CD14-positive monocyte (primary cell): ENCODE data around the gene VTN. TPM values are rescaled to one million over a fixed set of nuclear protein-coding genes. Genes with fewer than 3 reads are reported as not detected.

Source experiments
- DNase-seq, 3 donors: peaks; one replicate each; pipeline ENCODE4 v3.0.0-alpha.2; 2011 to 2022
- H2AFZ ChIP-seq: 2 replicates; pipeline ENCODE4 v1.6.0; 2012; ENCODE audit warnings: mild to moderate bottlenecking, low read depth, low read length, inconsistent platforms; ENCODE audit not compliant: insufficient read depth, poor library complexity, severe bottlenecking
- H3K27ac ChIP-seq, 2 donors: 1 replicate in 1 of 2; 2 replicates in 1 of 2; pipeline ENCODE4 v1.5.1; 2012 to 2013; ENCODE audit warnings: low read length in 2 of 2, control low read depth in 1 of 2, inconsistent platforms in 1 of 2, low read depth in 1 of 2, mild to moderate bottlenecking in 1 of 2
- H3K27me3 ChIP-seq, 2 donors: one replicate each; pipeline versions ENCODE4 v1.6.0 to v1.6.1; 2011 to 2013; ENCODE audit warnings: low read length in 2 of 2; ENCODE audit not compliant: control insufficient read depth in 2 of 2, insufficient read depth in 2 of 2
- H3K36me3 ChIP-seq, 2 donors: replicated peaks in 1 of 2; 1 replicate in 1 of 2; 2 replicates in 1 of 2; pipeline versions ENCODE4 v1.5.1 to v1.6.1; 2012 to 2013; ENCODE audit warnings: low read length in 2 of 2, control low read depth in 1 of 2, inconsistent platforms in 1 of 2, mild to moderate bottlenecking in 1 of 2; ENCODE audit not compliant: insufficient read depth in 2 of 2, control insufficient read depth in 1 of 2
- H3K4me1 ChIP-seq, 2 donors: 1 replicate in 1 of 2; 2 replicates in 1 of 2; pipeline versions ENCODE4 v1.5.1 to v1.6.1; 2012 to 2013; ENCODE audit warnings: low read length in 2 of 2, control low read depth in 1 of 2, inconsistent platforms in 1 of 2, mild to moderate bottlenecking in 1 of 2, moderate library complexity in 1 of 2; ENCODE audit not compliant: insufficient read depth in 2 of 2, control insufficient read depth in 1 of 2
- H3K4me2 ChIP-seq: replicated peaks from 2 replicates; pipeline ENCODE3; 2012; ENCODE audit warnings: low read length, moderate library complexity, mild to moderate bottlenecking; ENCODE audit not compliant: poor library complexity, severe bottlenecking; ENCODE audit errors: extremely low read depth
- H3K4me3 ChIP-seq, 3 experiments: fragments of 200-600 bp in 1 of 3; sonication (generic) in 1 of 3; replicated peaks in 1 of 3; 1 replicate in 2 of 3; 2 replicates in 1 of 3; pipeline ENCODE4 v1.5.1; 2011 to 2013; ENCODE audit warnings: low read length in 3 of 3, mild to moderate bottlenecking in 3 of 3, control low read depth in 2 of 3, low read depth in 2 of 3, inconsistent platforms in 1 of 3, moderate library complexity in 1 of 3
- H3K79me2 ChIP-seq: 2 replicates; pipeline ENCODE4 v1.6.0; 2012; ENCODE audit warnings: mild to moderate bottlenecking, control low read depth, inconsistent platforms, low read length, moderate library complexity; ENCODE audit not compliant: insufficient read depth
- H3K9ac ChIP-seq: 2 replicates; pipeline ENCODE4 v1.6.0; 2017; ENCODE audit warnings: low read length, mild to moderate bottlenecking; ENCODE audit not compliant: insufficient read depth, poor library complexity, severe bottlenecking
- H3K9me3 ChIP-seq, 2 donors: replicated peaks in 1 of 2; 1 replicate in 1 of 2; 2 replicates in 1 of 2; pipeline versions ENCODE4 v1.5.1 to v1.6.1; 2012 to 2013; ENCODE audit warnings: low read length in 2 of 2, control low read depth in 1 of 2; ENCODE audit not compliant: control insufficient read depth in 1 of 2, insufficient read depth in 1 of 2
- H4K20me1 ChIP-seq: 2 replicates; pipeline ENCODE4 v1.6.0; 2012; ENCODE audit warnings: mild to moderate bottlenecking, low read length, control low read depth, moderate library complexity; ENCODE audit not compliant: insufficient read depth
- H3K27ac Mint-ChIP-seq, 7 donors: one replicate each; pipeline ENCODE4 v1.8.0; 2020; ENCODE audit warnings: mild to moderate bottlenecking in 7 of 7, mixed read lengths in 7 of 7, moderate library complexity in 6 of 7, inconsistent platforms in 2 of 7
- H3K27me3 Mint-ChIP-seq, 3 donors: one replicate each; pipeline ENCODE4 v1.8.0; 2021 to 2022; ENCODE audit warnings: low read depth in 3 of 3, mild to moderate bottlenecking in 3 of 3, mixed read lengths in 3 of 3, moderate library complexity in 3 of 3, inconsistent platforms in 1 of 3
- H3K36me3 Mint-ChIP-seq, 2 donors: one replicate each; pipeline ENCODE4 v1.8.0; 2020; ENCODE audit warnings: mixed read lengths in 2 of 2, inconsistent platforms in 1 of 2, mild to moderate bottlenecking in 1 of 2
- H3K4me1 Mint-ChIP-seq: one replicate; pipeline ENCODE4 v1.8.0; 2020; ENCODE audit warnings: mild to moderate bottlenecking, mixed read lengths
- H3K4me3 Mint-ChIP-seq, 2 donors: one replicate each; pipeline ENCODE4 v1.8.0; 2020; ENCODE audit warnings: mild to moderate bottlenecking in 2 of 2, mixed read lengths in 2 of 2, moderate library complexity in 1 of 2
- H3K9me3 Mint-ChIP-seq, 7 donors: one replicate each; pipeline ENCODE4 v1.8.0; 2020 to 2022; ENCODE audit warnings: mixed read lengths in 7 of 7, mild to moderate bottlenecking in 6 of 7, moderate library complexity in 6 of 7, inconsistent platforms in 2 of 7
- WGBS: methylation state at CpG from one replicate; pipeline ENCODE4 v1.1.5; 2013; ENCODE audit warnings: missing lambda C conversion rate; ENCODE audit not compliant: insufficient coverage; 5-methylcytosine and 5-hydroxymethylcytosine counted together
- intact Hi-C, 2 donors: fragments of 100-400 bp; cut with micrococcal nuclease; formaldehyde crosslinking; loops; one replicate each; pipeline versions ENCODE4 v1.15.0 to v1.15.1; 2023
- polyA plus RNA-seq, 3 donors: library from polyadenylated mRNA; depleted of rRNA in 1 of 3; unstranded in 2 of 3; stranded (reverse) in 1 of 3; fragments of 300-500 nt in 2 of 3; fragments of >200 nt in 1 of 3; fragmentation: Illumina TruSeq in 2 of 3; gene quantifications; 1 replicate in 2 of 3; 2 replicates in 1 of 3; pipeline ENCODE4 v1.2.3, GENCODE V29; 2012 to 2021
- TF ChIP-seq, protein P1 (sequence below): fragments of 200-600 bp; IDR thresholded peaks from one replicate; pipeline ENCODE4 v1.8.0; 2022; ENCODE audit warnings: antibody characterized with exemption, mild to moderate bottlenecking

The VTN gene
- polyA plus RNA-seq, 3 donors: not detected

DNA sequence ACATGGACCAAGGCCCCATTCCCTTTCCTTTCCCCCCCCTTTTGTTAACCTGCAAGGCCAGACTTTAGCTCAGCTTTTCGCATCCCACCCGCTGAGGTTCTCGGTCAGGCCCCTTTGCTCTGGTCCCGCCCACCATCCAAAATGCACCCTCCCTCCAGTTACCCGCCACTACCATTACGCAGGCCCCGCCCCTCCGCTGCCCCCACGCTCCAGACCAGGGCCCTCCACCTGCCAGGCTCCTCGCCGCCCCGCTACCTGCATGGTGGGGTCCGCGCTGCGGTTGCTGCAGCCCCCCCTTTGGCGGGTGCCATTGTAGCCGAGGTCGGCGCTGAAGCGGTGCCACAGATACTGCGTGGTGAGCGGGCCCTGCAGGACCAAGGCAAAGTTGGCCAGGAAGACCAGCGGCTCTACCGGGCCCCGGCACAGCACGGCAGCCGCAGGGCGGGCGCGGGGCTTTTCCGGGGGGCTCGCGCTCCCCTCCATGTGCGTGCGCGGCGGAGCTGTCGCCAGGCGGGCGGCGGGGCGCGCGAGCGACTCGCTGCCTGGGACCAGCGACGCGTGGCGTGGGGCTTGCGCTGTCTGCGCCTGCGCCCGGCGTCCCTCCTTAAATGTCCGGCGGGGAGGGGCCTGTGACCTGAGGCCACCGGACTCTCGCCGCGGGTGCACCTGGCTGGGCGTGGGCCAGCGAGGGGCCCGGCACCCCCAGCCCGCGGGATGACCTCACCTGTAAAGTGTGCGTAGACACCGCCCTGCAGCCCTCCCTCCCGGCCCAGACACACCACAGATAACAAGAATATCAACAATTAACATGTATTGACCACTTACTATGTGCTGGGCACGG lies 35.7 kb upstream of the VTN start, which contains the start of gene SLC46A1:
SLC46A1 (minus strand) TSS at position 581 of the 841 bp plus-strand sequence; CDS start at position 483, 98 bp downstream.
- peak within 1 kb of the TSS; percentile 68 for H3K9ac ChIP-seq

More for the DNA sequence above, 35.7 kb upstream of the VTN start, which contains the start of gene SLC46A1:
- TF ChIP-seq, protein P1, sequence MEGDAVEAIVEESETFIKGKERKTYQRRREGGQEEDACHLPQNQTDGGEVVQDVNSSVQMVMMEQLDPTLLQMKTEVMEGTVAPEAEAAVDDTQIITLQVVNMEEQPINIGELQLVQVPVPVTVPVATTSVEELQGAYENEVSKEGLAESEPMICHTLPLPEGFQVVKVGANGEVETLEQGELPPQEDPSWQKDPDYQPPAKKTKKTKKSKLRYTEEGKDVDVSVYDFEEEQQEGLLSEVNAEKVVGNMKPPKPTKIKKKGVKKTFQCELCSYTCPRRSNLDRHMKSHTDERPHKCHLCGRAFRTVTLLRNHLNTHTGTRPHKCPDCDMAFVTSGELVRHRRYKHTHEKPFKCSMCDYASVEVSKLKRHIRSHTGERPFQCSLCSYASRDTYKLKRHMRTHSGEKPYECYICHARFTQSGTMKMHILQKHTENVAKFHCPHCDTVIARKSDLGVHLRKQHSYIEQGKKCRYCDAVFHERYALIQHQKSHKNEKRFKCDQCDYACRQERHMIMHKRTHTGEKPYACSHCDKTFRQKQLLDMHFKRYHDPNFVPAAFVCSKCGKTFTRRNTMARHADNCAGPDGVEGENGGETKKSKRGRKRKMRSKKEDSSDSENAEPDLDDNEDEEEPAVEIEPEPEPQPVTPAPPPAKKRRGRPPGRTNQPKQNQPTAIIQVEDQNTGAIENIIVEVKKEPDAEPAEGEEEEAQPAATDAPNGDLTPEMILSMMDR: no peak
- Mint-ChIP-seq H3K9me3 (no peaks in the 10 kb centered on the region), H3K4me1 (peaks cover 42% of the 10 kb centered on the region), H3K27me3 (peaks cover 0 to 6% (median 2%) of the 10 kb centered on the region in 3 donors), H3K4me3 (peak within 1 kb of the TSS; percentile 81 to 88), H3K36me3 (peaks cover 6 to 11% of the 10 kb centered on the region in 2 donors), H3K27ac (peak within 1 kb of the TSS in 2 of 7 donors; percentile 7 to 52)
- Histone ChIP-seq H3K79me2 (no peaks in the 10 kb centered on the region), H3K27ac (no peak within 1 kb of the TSS), H4K20me1 (no peaks in the 10 kb centered on the region), H3K4me2 (peak within 1 kb of the TSS; percentile 96), H2AFZ (peak within 1 kb of the TSS; percentile 98), H3K4me1 (peaks cover 35 to 49% of the 10 kb centered on the region in 2 donors), H3K4me3 (peak within 1 kb of the TSS; percentile 45 to 87 (median 78)), H3K36me3 (no peaks in the 10 kb centered on the region), H3K9me3 (no peaks in the 10 kb centered on the region), H3K27me3 (no peaks in the 10 kb centered on the region)
- intact Hi-C loops: no loop called here
- DNase-seq: peak in 2 of 3 donors; percentile 5 to 27
- WGBS: under 1% methylated on average over 67 of the region's 70 CpGs
